ENCODE measurements around the gene STMN3.

Gene STMN3

GRCh38 chr20:63640086-63640485, 13.1 kb downstream of the STMN3 start:
- H3K27me3 ChIP-seq (ENCODE audit: insufficient read depth, low read length, poor library complexity), result no peaks in the 10 kb centered on the region
- H3K79me2 ChIP-seq (ENCODE audit: control insufficient read depth, insufficient read depth, low read length), result no peaks in the 10 kb centered on the region
- WGBS (ENCODE audit: extremely low coverage, insufficient coverage, low lambda C conversion rate), result no CpG with 5 or more reads among the region's 8 CpGs
- no peak overlapping the region for H2AK5ac ChIP-seq (ENCODE audit: low read length)
- no peak overlapping the region for H4K8ac ChIP-seq (ENCODE audit: low read depth, low read length)
- no peak overlapping the region for H3K9ac ChIP-seq (ENCODE audit: low read length)
- H3K4me2 ChIP-seq (ENCODE audit: low read length), result no peak overlapping the region
- no peak overlapping the region for H3K18ac ChIP-seq (ENCODE audit: low read length)
- H2BK120ac ChIP-seq (ENCODE audit: low read depth, low read length), result no peak overlapping the region
- H3K23ac ChIP-seq (ENCODE audit: low read length), result no peak overlapping the region
- no peak overlapping the region for H4K5ac ChIP-seq (ENCODE audit: low read length)
- no peak overlapping the region for H2BK5ac ChIP-seq (ENCODE audit: low read length)
- H3K4me3 ChIP-seq (ENCODE audit: low read length), result no peak overlapping the region
- no peak overlapping the region for H3K4ac ChIP-seq (ENCODE audit: low read depth, low read length)
- DNase-seq, result no peak
- no peaks in the 10 kb centered on the region for H3K4me1 ChIP-seq (ENCODE audit: control insufficient read depth, low read depth, low read length)
- no peaks in the 10 kb centered on the region for H3K36me3 ChIP-seq (ENCODE audit: control insufficient read depth, insufficient read depth, low read length)
- no peaks in the 10 kb centered on the region for H3K79me1 ChIP-seq (ENCODE audit: low read length)
- H2BK15ac ChIP-seq (replicated peaks; ENCODE audit: low read depth), result no peak overlapping the region
- H3K56ac ChIP-seq (ENCODE audit: low read length), result no peak overlapping the region
- no peak overlapping the region for H3K27ac ChIP-seq (ENCODE audit: low read depth, low read length)

GRCh38 chr20:63639093-63639975, 13.9 kb downstream of the STMN3 start:
- H4K5ac ChIP-seq (ENCODE audit: low read length), result no peak overlapping the region
- H3K23ac ChIP-seq (ENCODE audit: low read length), result no peak overlapping the region
- WGBS (ENCODE audit: extremely low coverage, insufficient coverage, low lambda C conversion rate), result no CpG with 5 or more reads among the region's 15 CpGs
- no peak overlapping the region for H3K4me2 ChIP-seq (ENCODE audit: low read length)
- H3K27me3 ChIP-seq (ENCODE audit: insufficient read depth, low read length, poor library complexity), result no peaks in the 10 kb centered on the region
- H3K56ac ChIP-seq (ENCODE audit: low read length), result no peak overlapping the region
- no peak overlapping the region for H2BK120ac ChIP-seq (ENCODE audit: low read depth, low read length)
- no peak for DNase-seq
- H3K27ac ChIP-seq (ENCODE audit: low read depth, low read length), result no peak overlapping the region
- H4K8ac ChIP-seq (ENCODE audit: low read depth, low read length), result no peak overlapping the region
- no peak overlapping the region for H2AK5ac ChIP-seq (ENCODE audit: low read length)
- H3K9ac ChIP-seq (ENCODE audit: low read length), result no peak overlapping the region
- H3K4me1 ChIP-seq (ENCODE audit: control insufficient read depth, low read depth, low read length), result no peaks in the 10 kb centered on the region
- H3K79me2 ChIP-seq (ENCODE audit: control insufficient read depth, insufficient read depth, low read length), result no peaks in the 10 kb centered on the region
- H3K36me3 ChIP-seq (ENCODE audit: control insufficient read depth, insufficient read depth, low read length), result no peaks in the 10 kb centered on the region
- no peak overlapping the region for H3K18ac ChIP-seq (ENCODE audit: low read length)
- H3K4me3 ChIP-seq (ENCODE audit: low read length), result no peak overlapping the region
- no peaks in the 10 kb centered on the region for H3K79me1 ChIP-seq (ENCODE audit: low read length)
- no peak overlapping the region for H2BK15ac ChIP-seq (replicated peaks; ENCODE audit: low read depth)
- H2BK5ac ChIP-seq (ENCODE audit: low read length), result no peak overlapping the region
- no peak overlapping the region for H3K4ac ChIP-seq (ENCODE audit: low read depth, low read length)

- H3K27ac ChIP-seq (ENCODE audit: low read depth, low read length), result no peak overlapping the region
- H3K9ac ChIP-seq (ENCODE audit: low read length), result no peak overlapping the region
- H2AK5ac ChIP-seq (ENCODE audit: low read length), result no peak overlapping the region
- H4K8ac ChIP-seq (ENCODE audit: low read depth, low read length), result no peak overlapping the region
- H3K36me3 ChIP-seq (ENCODE audit: control insufficient read depth, insufficient read depth, low read length), result no peaks in the 10 kb centered on the region
- no peaks in the 10 kb centered on the region for H3K27me3 ChIP-seq (ENCODE audit: insufficient read depth, low read length, poor library complexity)
- no CpG with 5 or more reads among the region's 19 CpGs for WGBS (ENCODE audit: extremely low coverage, insufficient coverage, low lambda C conversion rate)
- no peak for DNase-seq
- H3K18ac ChIP-seq (ENCODE audit: low read length), result no peak overlapping the region
- no peak overlapping the region for H2BK5ac ChIP-seq (ENCODE audit: low read length)
- no peak overlapping the region for H2BK15ac ChIP-seq (replicated peaks; ENCODE audit: low read depth)
- H3K23ac ChIP-seq (ENCODE audit: low read length), result no peak overlapping the region
- H2BK120ac ChIP-seq (ENCODE audit: low read depth, low read length), result no peak overlapping the region
- no peak overlapping the region for H4K5ac ChIP-seq (ENCODE audit: low read length)
- H3K4ac ChIP-seq (ENCODE audit: low read depth, low read length), result no peak overlapping the region
- no peak overlapping the region for H3K4me3 ChIP-seq (ENCODE audit: low read length)
- no peaks in the 10 kb centered on the region for H3K4me1 ChIP-seq (ENCODE audit: control insufficient read depth, low read depth, low read length)
- H3K79me2 ChIP-seq (ENCODE audit: control insufficient read depth, insufficient read depth, low read length), result no peaks in the 10 kb centered on the region
- no peak overlapping the region for H3K56ac ChIP-seq (ENCODE audit: low read length)
- no peaks in the 10 kb centered on the region for H3K79me1 ChIP-seq (ENCODE audit: low read length)
- H3K4me2 ChIP-seq (ENCODE audit: low read length), result no peak overlapping the region
These were observed 16.2 kb downstream of the STMN3 start for GRCh38 chr20:63636752-63637628.

GRCh38 chr20:63635431-63636141, 17.6 kb downstream of the STMN3 start:
- Histone ChIP-seq H2AK5ac (ENCODE audit: low read length) (no peak overlapping the region), H2BK120ac (ENCODE audit: low read depth, low read length) (no peak overlapping the region), H3K9ac (ENCODE audit: low read length) (no peak overlapping the region), H3K18ac (ENCODE audit: low read length) (no peak overlapping the region), H3K4ac (ENCODE audit: low read depth, low read length) (no peak overlapping the region), H4K8ac (ENCODE audit: low read depth, low read length) (no peak overlapping the region), H3K36me3 (ENCODE audit: control insufficient read depth, insufficient read depth, low read length) (no peaks in the 10 kb centered on the region), H3K27me3 (ENCODE audit: insufficient read depth, low read length, poor library complexity) (no peaks in the 10 kb centered on the region), H3K27ac (ENCODE audit: low read depth, low read length) (no peak overlapping the region), H4K5ac (ENCODE audit: low read length) (no peak overlapping the region), H2BK5ac (ENCODE audit: low read length) (no peak overlapping the region), H3K4me1 (ENCODE audit: control insufficient read depth, low read depth, low read length) (no peaks in the 10 kb centered on the region), H3K79me2 (ENCODE audit: control insufficient read depth, insufficient read depth, low read length) (no peaks in the 10 kb centered on the region), H3K79me1 (ENCODE audit: low read length) (no peaks in the 10 kb centered on the region), H3K56ac (ENCODE audit: low read length) (no peak overlapping the region), H3K4me2 (ENCODE audit: low read length) (no peak overlapping the region), H3K4me3 (ENCODE audit: low read length) (no peak overlapping the region), H3K23ac (ENCODE audit: low read length) (no peak overlapping the region), H2BK15ac (replicated peaks; ENCODE audit: low read depth) (no peak overlapping the region)
- DNase-seq, result no peak
- no CpG with 5 or more reads among the region's 15 CpGs for WGBS (ENCODE audit: extremely low coverage, insufficient coverage, low lambda C conversion rate)

GRCh38 chr20:63633732-63634131, 19.5 kb downstream of the STMN3 start:
- Histone ChIP-seq H4K5ac (ENCODE audit: low read length) (no peak overlapping the region), H2BK5ac (ENCODE audit: low read length) (no peak overlapping the region), H3K18ac (ENCODE audit: low read length) (no peak overlapping the region), H4K8ac (ENCODE audit: low read depth, low read length) (no peak overlapping the region), H3K4me3 (ENCODE audit: low read length) (no peak overlapping the region), H2BK15ac (replicated peaks; ENCODE audit: low read depth) (no peak overlapping the region), H3K27ac (ENCODE audit: low read depth, low read length) (no peak overlapping the region), H3K4me1 (ENCODE audit: control insufficient read depth, low read depth, low read length) (no peaks in the 10 kb centered on the region), H3K9ac (ENCODE audit: low read length) (no peak overlapping the region), H3K27me3 (ENCODE audit: insufficient read depth, low read length, poor library complexity) (no peaks in the 10 kb centered on the region), H2BK120ac (ENCODE audit: low read depth, low read length) (no peak overlapping the region), H3K4me2 (ENCODE audit: low read length) (no peak overlapping the region), H3K4ac (ENCODE audit: low read depth, low read length) (no peak overlapping the region), H3K23ac (ENCODE audit: low read length) (no peak overlapping the region), H3K36me3 (ENCODE audit: control insufficient read depth, insufficient read depth, low read length) (no peaks in the 10 kb centered on the region), H2AK5ac (ENCODE audit: low read length) (no peak overlapping the region), H3K79me2 (ENCODE audit: control insufficient read depth, insufficient read depth, low read length) (no peaks in the 10 kb centered on the region), H3K79me1 (ENCODE audit: low read length) (no peaks in the 10 kb centered on the region), H3K56ac (ENCODE audit: low read length) (no peak overlapping the region)
- DNase-seq, result no peak
- WGBS (ENCODE audit: extremely low coverage, insufficient coverage, low lambda C conversion rate), result no CpG with 5 or more reads among the region's 9 CpGs

All from mesendoderm (in vitro differentiated cells).